ENCODE data around the gene DNAH10.
A peak's percentile ranks its signal among the peaks of the same experiment; 100 is the strongest.

The DNAH10 gene

GRCh38 chr12:123971449-123971769 is 209.3 kb downstream of the DNAH10 start:
- intact Hi-C loops (cut with DNase I) = no loop called here
- no peak for DNase-seq

- peak in 38 of 42 donors; percentile 31 to 73 (median 52) for DNase-seq
- intact Hi-C loops (cut with DNase I) = no loop called here
Observed at GRCh38 chr12:123971770-123972456, 209.8 kb downstream of the DNAH10 start.

GRCh38 chr12:123972457-123973401 is 210.6 kb downstream of the DNAH10 start, which contains the start of the genes CCDC92 and ZNF664:
TSS of gene CCDC92 (minus strand) at chr12:123972831. CDS start at chr12:123944305, 28,526 bp downstream.
TSS of gene ZNF664 (plus strand) at chr12:123973215. CDS start at chr12:124012145, 38,930 bp downstream.
- intact Hi-C loops (cut with DNase I) = no loop called here
- peak; percentile 67 to 96 (median 90) for DNase-seq

- intact Hi-C loops (cut with DNase I) = no loop called here
- peak in 40 of 42 donors; percentile 20 to 79 (median 50) for DNase-seq
Observed at GRCh38 chr12:123973552-123974341, 211.6 kb downstream of the DNAH10 start.

- no peak for DNase-seq
- intact Hi-C loops (cut with DNase I) = no loop called here
Observed at GRCh38 chr12:123976227-123976826, 214.2 kb downstream of the DNAH10 start.

- intact Hi-C loops (cut with DNase I) = no loop called here
- DNase-seq = no peak
Observed at GRCh38 chr12:123979566-123979965, 217.5 kb downstream of the DNAH10 start.

GRCh38 chr12:123982269-123982668 is 220.2 kb downstream of the DNAH10 start:
- intact Hi-C loops (cut with DNase I) = loop anchor here (10.0 kb wide), 1 partner anchor 77 kb away; no protein-coding TSS in a partner anchor
- DNase-seq = no peak

GRCh38 chr12:123983822-123984485 is 221.9 kb downstream of the DNAH10 start:
- peak in 39 of 42 donors; percentile 35 to 85 (median 64) for DNase-seq
- intact Hi-C loops (cut with DNase I) = loop anchor here (10.0 kb wide), 1 partner anchor 79 kb away; no protein-coding TSS in a partner anchor

- intact Hi-C loops (cut with DNase I) = loop anchor here (10.0 kb wide), 1 partner anchor 80 kb away; no protein-coding TSS in a partner anchor
- peak in 1 of 42 donors; percentile 22 for DNase-seq
Observed at GRCh38 chr12:123984903-123985302, 222.8 kb downstream of the DNAH10 start.
